Endothelial cell of umbilical vein (primary cell): ENCODE data around the gene GJB4.

ENCODE experiments used
- CTCF ChIP-seq, 2 donors: IDR thresholded peaks; 1 replicate in 1 of 2; 2 replicates in 1 of 2; pipeline ENCODE4 v1.5.1; 2011; ENCODE audit warnings: low read length in 2 of 2, mild to moderate bottlenecking in 2 of 2, moderate library complexity in 2 of 2, control low read depth in 1 of 2, inconsistent platforms in 1 of 2, low read depth in 1 of 2; ENCODE audit not compliant: insufficient read depth in 1 of 2; ENCODE audit errors: extremely low read depth in 1 of 2
- POLR2A ChIP-seq: IDR thresholded peaks from 2 replicates; pipeline ENCODE4 v1.6.1; 2012; ENCODE audit warnings: low read depth, mild to moderate bottlenecking, control low read depth, low read length
- POLR2AphosphoS5 ChIP-seq: IDR thresholded peaks from 2 replicates; pipeline ENCODE4 v1.6.1; 2012; ENCODE audit warnings: low read depth, mild to moderate bottlenecking, control low read depth, low read length, moderate library complexity; ENCODE audit not compliant: insufficient read depth

GRCh38 chr1:34757386-34757785 lies 2.2 kb upstream of the GJB4 start:
- no peak for TF ChIP-seq CTCF (IDR thresholded peaks at IDR 0.05; ENCODE audit: extremely low read depth in 1 of 2, insufficient read depth in 1 of 2, low read depth in 1 of 2, low read length in 2 of 2)
- no peak for TF ChIP-seq POLR2A
- TF ChIP-seq POLR2AphosphoS5, result no peak
